OCI-LY3 (cell line): ENCODE data around the gene SLC13A5.

Experiments
- H2AFZ ChIP-seq: fragments of 200-600, 300-600 bp; shearing (Covaris generic); 2 replicates; pipeline ENCODE4 v1.6.0; 2014; ENCODE audit warnings: antibody characterized with exemption, low read depth, low read length
- H3K27ac ChIP-seq: fragments of 200-600, 300-600 bp; sonication (generic); 2 replicates; pipeline ENCODE4 v1.5.1; 2014; ENCODE audit warnings: mild to moderate bottlenecking, low read length, moderate library complexity, mixed read lengths
- H3K27me3 ChIP-seq: fragments of 200-600, 300-600 bp; sonication (generic); 2 replicates; pipeline ENCODE4 v1.6.1; 2014; ENCODE audit warnings: low read depth, low read length, mixed read lengths
- H3K36me3 ChIP-seq: fragments of 200-600, 300-600 bp; sonication (generic); replicated peaks from 2 replicates; pipeline ENCODE3; 2014; ENCODE audit warnings: low read depth, low read length, mixed read lengths
- H3K4me1 ChIP-seq: fragments of 300-600, 200-600 bp; sonication (generic); 2 replicates; pipeline ENCODE4 v1.6.1; 2014; ENCODE audit warnings: low read length, mixed read lengths
- H3K4me2 ChIP-seq: fragments of 200-600, 300-600 bp; sonication (generic); 2 replicates; pipeline ENCODE4 v1.6.1; 2014; ENCODE audit warnings: low read length, mixed read lengths
- H3K4me3 ChIP-seq: fragments of 300-600, 200-600 bp; sonication (generic); 2 replicates; pipeline ENCODE4 v1.5.1; 2014; ENCODE audit warnings: antibody characterized with exemption, mild to moderate bottlenecking, low read length, moderate library complexity
- H3K79me2 ChIP-seq: fragments of 300-600, 200-600 bp; shearing (Covaris generic); 2 replicates; pipeline ENCODE4 v1.6.1; 2014; ENCODE audit warnings: mild to moderate bottlenecking, low read length, mixed read lengths
- H3K9ac ChIP-seq: fragments of 300-600, 200-600 bp; shearing (Covaris generic); 2 replicates; pipeline ENCODE4 v1.6.0; 2014; ENCODE audit warnings: mild to moderate bottlenecking, low read length, moderate library complexity
- H3K9me3 ChIP-seq: fragments of 200-600, 300-600 bp; shearing (Covaris generic); 2 replicates; pipeline ENCODE4 v1.6.1; 2014; ENCODE audit warnings: low read length, mixed read lengths; ENCODE audit not compliant: insufficient read depth
- H4K20me1 ChIP-seq: fragments of 200-600, 300-600 bp; sonication (generic); 2 replicates; pipeline ENCODE4 v1.6.1; 2016; ENCODE audit warnings: low read length, mixed read lengths; ENCODE audit not compliant: insufficient read depth
- EZH2phosphoT487 ChIP-seq: fragments of 200-600 bp; shearing (Covaris generic); IDR thresholded peaks from 2 replicates; pipeline ENCODE4 v1.6.1; 2018; ENCODE audit warnings: antibody characterized with exemption, mixed run types, low read depth
- TF ChIP-seq, protein P1 (sequence below): fragments of 200-600, 300-600 bp; sonication (generic); IDR thresholded peaks from 2 replicates; pipeline ENCODE4 v1.5.1; 2014; ENCODE audit warnings: antibody characterized with exemption, low read length, low read depth

SLC13A5 gene

DNA sequence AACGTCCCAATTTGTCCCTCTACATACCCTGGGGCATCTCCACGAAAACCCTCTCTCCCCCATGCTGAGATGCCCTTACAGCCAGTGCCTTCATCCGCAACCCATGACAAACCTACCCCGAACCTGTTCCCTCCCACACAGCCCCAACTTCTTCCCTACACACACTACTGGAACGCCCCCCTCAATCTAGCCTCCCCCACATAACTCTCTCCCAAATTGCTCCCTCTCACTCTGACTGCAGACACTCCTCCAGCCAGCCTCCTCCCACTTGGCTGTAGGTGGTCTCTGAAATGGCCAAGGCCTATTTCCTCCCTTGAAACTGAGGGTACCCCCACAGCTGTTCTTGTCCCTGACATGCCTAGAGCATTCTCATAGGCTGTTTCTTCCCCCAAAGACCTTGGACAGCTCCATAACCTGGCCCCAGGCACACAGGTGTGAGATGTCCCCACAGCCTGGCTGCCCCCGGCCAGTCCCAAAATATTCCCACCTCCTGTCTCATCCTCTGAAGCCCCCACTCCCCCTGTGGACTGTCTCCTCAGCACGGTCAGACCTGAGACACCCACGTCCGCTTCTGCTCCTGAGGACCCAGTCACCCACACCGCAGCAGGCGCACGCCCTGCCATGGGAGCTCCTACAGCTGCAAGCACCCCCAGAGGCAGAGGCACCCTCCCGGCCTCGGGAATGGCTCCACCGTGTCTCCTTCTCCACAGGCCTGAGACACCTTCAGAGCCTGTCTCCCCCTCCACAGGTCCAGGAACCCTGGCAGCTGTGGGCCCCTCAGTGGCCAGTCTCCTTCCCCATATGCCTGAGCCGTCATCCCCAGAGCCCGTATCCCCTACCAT is 76.3 kb downstream of the SLC13A5 start:
- peaks cover 5% of the 10 kb centered on the region for H3K36me3 ChIP-seq
- no peaks in the 10 kb centered on the region for H3K9me3 ChIP-seq
- no peak overlapping the region for H3K27ac ChIP-seq
- H3K27me3 ChIP-seq = no peaks in the 10 kb centered on the region
- no peak overlapping the region for H3K4me3 ChIP-seq
- no peak for TF ChIP-seq EZH2phosphoT487
- TF ChIP-seq, protein P1, sequence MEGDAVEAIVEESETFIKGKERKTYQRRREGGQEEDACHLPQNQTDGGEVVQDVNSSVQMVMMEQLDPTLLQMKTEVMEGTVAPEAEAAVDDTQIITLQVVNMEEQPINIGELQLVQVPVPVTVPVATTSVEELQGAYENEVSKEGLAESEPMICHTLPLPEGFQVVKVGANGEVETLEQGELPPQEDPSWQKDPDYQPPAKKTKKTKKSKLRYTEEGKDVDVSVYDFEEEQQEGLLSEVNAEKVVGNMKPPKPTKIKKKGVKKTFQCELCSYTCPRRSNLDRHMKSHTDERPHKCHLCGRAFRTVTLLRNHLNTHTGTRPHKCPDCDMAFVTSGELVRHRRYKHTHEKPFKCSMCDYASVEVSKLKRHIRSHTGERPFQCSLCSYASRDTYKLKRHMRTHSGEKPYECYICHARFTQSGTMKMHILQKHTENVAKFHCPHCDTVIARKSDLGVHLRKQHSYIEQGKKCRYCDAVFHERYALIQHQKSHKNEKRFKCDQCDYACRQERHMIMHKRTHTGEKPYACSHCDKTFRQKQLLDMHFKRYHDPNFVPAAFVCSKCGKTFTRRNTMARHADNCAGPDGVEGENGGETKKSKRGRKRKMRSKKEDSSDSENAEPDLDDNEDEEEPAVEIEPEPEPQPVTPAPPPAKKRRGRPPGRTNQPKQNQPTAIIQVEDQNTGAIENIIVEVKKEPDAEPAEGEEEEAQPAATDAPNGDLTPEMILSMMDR = no peak
- H4K20me1 ChIP-seq = no peaks in the 10 kb centered on the region
- peaks cover 2% of the 10 kb centered on the region for H3K4me1 ChIP-seq
- H2AFZ ChIP-seq = no peak overlapping the region
- no peak overlapping the region for H3K9ac ChIP-seq
- H3K79me2 ChIP-seq = peaks cover 28% of the 10 kb centered on the region
- H3K4me2 ChIP-seq = no peak overlapping the region

GRCh38 chr17:6636105-6636504 is 77.1 kb downstream of the SLC13A5 start:
- no peak overlapping the region for H3K9ac ChIP-seq
- H3K4me1 ChIP-seq = no peaks in the 10 kb centered on the region; the same call in 1 of the 2 replicates
- H4K20me1 ChIP-seq = no peaks in the 10 kb centered on the region
- peaks cover 5% of the 10 kb centered on the region for H3K36me3 ChIP-seq
- H3K4me3 ChIP-seq = no peak overlapping the region
- H2AFZ ChIP-seq = no peak overlapping the region
- no peak overlapping the region for H3K27ac ChIP-seq
- no peaks in the 10 kb centered on the region for H3K27me3 ChIP-seq
- no peak overlapping the region for H3K4me2 ChIP-seq
- peaks cover 20% of the 10 kb centered on the region for H3K79me2 ChIP-seq
- no peaks in the 10 kb centered on the region for H3K9me3 ChIP-seq
- no peak for TF ChIP-seq EZH2phosphoT487
- TF ChIP-seq, protein P1 = no peak
